HEK293 (cell line): Measurements from ENCODE around the gene COBL.

Experiments used
- CTCF ChIA-PET: fragments of 350-600 bp; formaldehyde crosslinking; extraction: SDS; loops from one replicate; lab custom pipeline; 2021; ENCODE audit warnings: antibody characterized with exemption; lab: Yijun Ruan, JAX
- POLR2A ChIA-PET: fragments of 300-600 bp; formaldehyde crosslinking; extraction: SDS; loops from one replicate; lab custom pipeline; 2020; ENCODE audit warnings: antibody characterized with exemption, inconsistent platforms; lab: Yijun Ruan, JAX
- H3K27ac ChIP-seq: fragments of 200-500 bp; sonication (Bioruptor generic); 2 replicates; pipeline ENCODE4 v1.5.1; 2014; ENCODE audit warnings: low read depth, low read length, control low read depth, inconsistent platforms; ENCODE audit errors: extremely low read depth
- H3K36me3 ChIP-seq, 2 experiments: fragments of 200-500 bp in 1 of 2; sonication (Bioruptor generic) in 1 of 2; 1 replicate in 1 of 2; 2 replicates in 1 of 2; pipeline ENCODE4 v1.5.1; 2014 to 2017; ENCODE audit warnings: inconsistent platforms in 2 of 2, low read length in 2 of 2; ENCODE audit not compliant: control insufficient read depth in 2 of 2, insufficient read depth in 1 of 2
- H3K4me1 ChIP-seq: fragments of 200-500 bp; sonication (Bioruptor generic); 2 replicates; pipeline ENCODE4 v1.5.1; 2014; ENCODE audit warnings: mild to moderate bottlenecking, low read length, inconsistent platforms; ENCODE audit not compliant: control insufficient read depth, insufficient read depth
- H3K4me3 ChIP-seq: 2 replicates; pipeline ENCODE4 v1.5.1; 2011; ENCODE audit warnings: low read depth, mild to moderate bottlenecking, control low read depth, low read length, moderate library complexity
- H3K9me3 ChIP-seq: fragments of 200-500 bp; sonication (Bioruptor generic); 2 replicates; pipeline ENCODE4 v1.5.1; 2014; ENCODE audit warnings: low read depth, low read length, inconsistent platforms; ENCODE audit not compliant: control insufficient read depth, insufficient read depth
- GLI4 ChIP-seq: fragments of 450-650 bp; formaldehyde crosslinking; IDR thresholded peaks from 2 replicates; pipeline ENCODE4 v1.5.1; 2016; ENCODE audit warnings: missing biosample characterization, missing genetic modification characterization
- GLIS2 ChIP-seq: fragments of 450-650 bp; formaldehyde crosslinking; IDR thresholded peaks from 2 replicates; pipeline ENCODE4 v1.5.1; 2016; ENCODE audit warnings: missing biosample characterization, missing genetic modification characterization
- HOXA7 ChIP-seq: sonication (generic); formaldehyde crosslinking; IDR thresholded peaks from 2 replicates; pipeline ENCODE4 v1.8.1; 2022; ENCODE audit warnings: missing genetic modification reagents, borderline replicate concordance
- IKZF3 ChIP-seq: fragments of 450-650 bp; IDR thresholded peaks from 2 replicates; pipeline ENCODE4 v1.5.0; 2018; ENCODE audit warnings: missing biosample characterization, mild to moderate bottlenecking, missing genetic modification characterization, moderate library complexity
- KLF1 ChIP-seq: fragments of 450-650 bp; formaldehyde crosslinking; IDR thresholded peaks from 2 replicates; pipeline ENCODE4 v1.5.1; 2016; ENCODE audit warnings: missing biosample characterization, missing genetic modification characterization
- KLF7 ChIP-seq: fragments of 450-650 bp; formaldehyde crosslinking; IDR thresholded peaks from 2 replicates; pipeline ENCODE4 v1.5.1; 2016; ENCODE audit warnings: missing biosample characterization, missing genetic modification characterization, borderline replicate concordance
- MYNN ChIP-seq: fragments of 450-650 bp; formaldehyde crosslinking; IDR thresholded peaks from 2 replicates; pipeline ENCODE4 v1.5.1; 2016; ENCODE audit warnings: missing biosample characterization, missing genetic modification characterization, borderline replicate concordance
- WT1 ChIP-seq: fragments of 450-650 bp; formaldehyde crosslinking; IDR thresholded peaks from 2 replicates; pipeline ENCODE4 v1.5.1; 2016; ENCODE audit warnings: missing biosample characterization, missing genetic modification characterization
- ZBTB17 ChIP-seq: fragments of 450-650 bp; formaldehyde crosslinking; IDR thresholded peaks from 2 replicates; pipeline ENCODE4 v1.5.1; 2016; ENCODE audit warnings: missing biosample characterization, missing genetic modification characterization
- ZBTB7A ChIP-seq: fragments of 450-650 bp; formaldehyde crosslinking; IDR thresholded peaks from 2 replicates; pipeline ENCODE4 v1.5.1; 2016; ENCODE audit warnings: low read depth, missing biosample characterization, missing genetic modification characterization
- ZFHX2 ChIP-seq: fragments of 450-650 bp; formaldehyde crosslinking; conservative IDR thresholded peaks from 2 replicates; pipeline ENCODE4 v1.5.1; 2016; ENCODE audit warnings: missing biosample characterization, missing genetic modification characterization
- ZNF112 ChIP-seq: fragments of 450-650 bp; formaldehyde crosslinking; IDR thresholded peaks from 2 replicates; pipeline ENCODE4 v1.5.0; 2017; ENCODE audit warnings: missing biosample characterization, missing genetic modification characterization
- ZNF132 ChIP-seq: fragments of 450-650 bp; formaldehyde crosslinking; IDR thresholded peaks from 2 replicates; pipeline ENCODE4 v1.5.1; 2017; ENCODE audit warnings: missing biosample characterization, missing genetic modification characterization, borderline replicate concordance
- ZNF302 ChIP-seq: fragments of 450-650 bp; formaldehyde crosslinking; IDR thresholded peaks from 2 replicates; pipeline ENCODE4 v1.5.1; 2016; ENCODE audit warnings: missing biosample characterization, missing genetic modification characterization, low read depth
- ZNF311 ChIP-seq: fragments of 450-650 bp; formaldehyde crosslinking; IDR thresholded peaks from 2 replicates; pipeline ENCODE4 v1.5.1; 2017; ENCODE audit warnings: missing biosample characterization, missing genetic modification characterization, borderline replicate concordance
- ZNF423 ChIP-seq: fragments of 450-650 bp; formaldehyde crosslinking; IDR thresholded peaks from 2 replicates; pipeline ENCODE4 v1.5.1; 2016; ENCODE audit warnings: missing biosample characterization, missing genetic modification characterization
- ZNF549 ChIP-seq: fragments of 450-650 bp; IDR thresholded peaks from 2 replicates; pipeline ENCODE4 v1.5.1; 2018; ENCODE audit warnings: missing biosample characterization, missing genetic modification characterization, mild to moderate bottlenecking, inconsistent platforms, moderate library complexity
- ZNF626 ChIP-seq: fragments of 450-650 bp; sonication (Bioruptor Pico); formaldehyde crosslinking; IDR thresholded peaks from 2 replicates; pipeline ENCODE4 v1.5.1; 2018; ENCODE audit warnings: missing biosample characterization, missing genetic modification characterization, inconsistent platforms
- ZSCAN23 ChIP-seq: fragments of 450-650 bp; formaldehyde crosslinking; IDR thresholded peaks from 2 replicates; pipeline ENCODE4 v1.5.1; 2016; ENCODE audit warnings: missing biosample characterization, missing genetic modification characterization
- ZSCAN30 ChIP-seq: fragments of 450-650 bp; IDR thresholded peaks from 2 replicates; pipeline ENCODE4 v1.5.1; 2018; ENCODE audit warnings: missing biosample characterization, mild to moderate bottlenecking, missing genetic modification characterization, moderate library complexity
- ZXDB ChIP-seq: fragments of 450-650 bp; formaldehyde crosslinking; IDR thresholded peaks from 2 replicates; pipeline ENCODE4 v1.5.1; 2016; ENCODE audit warnings: missing biosample characterization, missing genetic modification characterization
- TF ChIP-seq, protein P1 (sequence below): fragments of 450-650 bp; formaldehyde crosslinking; IDR thresholded peaks from 2 replicates; pipeline ENCODE4 v1.5.1; 2017; ENCODE audit warnings: missing biosample characterization, missing genetic modification characterization
- TF ChIP-seq, protein P2 (sequence below): fragments of 450-650 bp; formaldehyde crosslinking; IDR thresholded peaks from 2 replicates; pipeline ENCODE4 v1.5.1; 2016; ENCODE audit warnings: missing biosample characterization, missing genetic modification characterization

COBL gene

DNA sequence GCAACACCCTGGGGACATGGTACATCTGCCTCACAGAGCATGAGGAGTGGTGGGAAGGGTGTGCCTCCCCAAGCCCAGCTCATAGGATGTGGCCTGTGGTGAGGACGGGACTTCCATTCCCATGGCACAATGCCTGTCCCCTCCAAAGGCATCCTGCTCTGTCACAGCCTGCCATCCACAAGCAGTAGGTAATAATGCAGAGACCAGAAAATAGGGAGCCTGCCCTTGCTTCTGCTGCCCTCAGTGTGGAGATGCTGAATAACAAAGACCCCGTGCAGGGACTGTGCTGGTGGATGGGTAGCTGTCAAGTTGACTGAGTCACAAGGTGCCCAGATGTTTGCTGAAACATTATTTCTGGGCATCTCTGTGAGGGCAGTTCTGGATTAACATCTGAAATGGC lies 334.0 kb downstream of the COBL start (continued):
- TF ChIP-seq ZNF311 (tag by site-specific recombination) (no peak), ZNF626 (tag by site-specific recombination) (no peak), ZSCAN30 (tag by site-specific recombination) (no peak), ZXDB (tag by site-specific recombination) (no peak), KLF7 (tag by site-specific recombination) (no peak)
- TF ChIP-seq, protein P1, sequence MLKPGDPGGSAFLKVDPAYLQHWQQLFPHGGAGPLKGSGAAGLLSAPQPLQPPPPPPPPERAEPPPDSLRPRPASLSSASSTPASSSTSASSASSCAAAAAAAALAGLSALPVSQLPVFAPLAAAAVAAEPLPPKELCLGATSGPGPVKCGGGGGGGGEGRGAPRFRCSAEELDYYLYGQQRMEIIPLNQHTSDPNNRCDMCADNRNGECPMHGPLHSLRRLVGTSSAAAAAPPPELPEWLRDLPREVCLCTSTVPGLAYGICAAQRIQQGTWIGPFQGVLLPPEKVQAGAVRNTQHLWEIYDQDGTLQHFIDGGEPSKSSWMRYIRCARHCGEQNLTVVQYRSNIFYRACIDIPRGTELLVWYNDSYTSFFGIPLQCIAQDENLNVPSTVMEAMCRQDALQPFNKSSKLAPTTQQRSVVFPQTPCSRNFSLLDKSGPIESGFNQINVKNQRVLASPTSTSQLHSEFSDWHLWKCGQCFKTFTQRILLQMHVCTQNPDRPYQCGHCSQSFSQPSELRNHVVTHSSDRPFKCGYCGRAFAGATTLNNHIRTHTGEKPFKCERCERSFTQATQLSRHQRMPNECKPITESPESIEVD (tag by site-specific recombination), result no peak

DNA sequence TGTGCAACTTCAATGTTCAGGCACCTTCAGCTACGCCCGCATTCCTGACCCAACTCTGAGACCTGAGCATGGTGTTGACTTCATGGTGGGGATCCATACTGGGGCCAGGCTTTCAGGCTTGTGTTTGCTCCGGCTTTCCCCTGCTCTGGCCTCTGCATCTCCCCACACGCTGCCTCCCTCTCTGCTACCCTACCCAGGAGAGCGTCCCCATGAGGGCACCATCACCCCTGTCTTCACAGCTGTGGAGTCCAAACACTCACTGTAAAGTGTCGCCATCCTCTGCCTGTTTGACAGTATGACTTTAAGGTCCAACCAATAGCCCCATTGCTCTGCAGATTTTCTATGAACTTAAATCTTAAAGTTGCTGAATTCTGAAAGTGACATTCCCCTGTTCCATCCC lies 334.9 kb downstream of the COBL start:
- CTCF ChIA-PET, result interaction anchor here (0.7 to 1.1 kb wide), 2 partner anchors 11 to 475 kb away, joined by 3 to 4 read pairs; no protein-coding TSS in a partner anchor

GRCh38 chr7:50980411-50980810 lies 336.2 kb downstream of the COBL start:
- TF ChIP-seq KLF1 (tag by site-specific recombination) (no peak), ZNF132 (no peak), ZBTB17 (tag by site-specific recombination) (no peak), HOXA7 (CRISPR knock-in tag) (no peak), ZBTB7A (tag by site-specific recombination) (no peak), GLIS2 (tag by site-specific recombination) (no peak), ZNF112 (tag by site-specific recombination) (no peak), ZNF549 (tag by site-specific recombination) (no peak), IKZF3 (tag by site-specific recombination) (no peak), MYNN (tag by site-specific recombination) (no peak), WT1 (tag by site-specific recombination) (no peak), ZNF302 (no peak), ZSCAN23 (tag by site-specific recombination) (no peak)
- TF ChIP-seq, protein P2, sequence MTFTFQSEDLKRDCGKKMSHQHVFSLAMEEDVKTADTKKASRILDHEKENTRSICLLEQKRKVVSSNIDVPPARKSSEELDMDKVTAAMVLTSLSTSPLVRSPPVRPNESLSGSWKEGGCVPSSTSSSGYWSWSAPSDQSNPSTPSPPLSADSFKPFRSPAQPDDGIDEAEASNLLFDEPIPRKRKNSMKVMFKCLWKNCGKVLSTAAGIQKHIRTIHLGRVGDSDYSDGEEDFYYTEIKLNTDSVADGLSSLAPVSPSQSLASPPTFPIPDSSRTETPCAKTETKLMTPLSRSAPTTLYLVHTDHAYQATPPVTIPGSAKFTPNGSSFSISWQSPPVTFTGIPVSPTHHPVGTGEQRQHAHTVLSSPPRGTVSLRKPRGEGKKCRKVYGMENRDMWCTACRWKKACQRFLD (tag by site-specific recombination), result no peak
- TF ChIP-seq, all 188 proteins: peak for 0
- Histone ChIP-seq H3K4me3 (no peak overlapping the region), H3K27ac (no peak overlapping the region), H3K36me3 (no peaks in the 10 kb centered on the region), H3K9me3 (no peaks in the 10 kb centered on the region), H3K4me1 (no peaks in the 10 kb centered on the region)
- ChIA-PET POLR2A (no interaction called here), CTCF (interaction anchor here (1.1 kb wide), 1 partner anchor 9 kb away, joined by 4 read pairs; no protein-coding TSS in a partner anchor)

More for the DNA sequence above, 334.9 kb downstream of the COBL start:
- Histone ChIP-seq H3K36me3 (no peaks in the 10 kb centered on the region), H3K4me3 (no peak overlapping the region), H3K4me1 (no peaks in the 10 kb centered on the region), H3K27ac (no peak overlapping the region), H3K9me3 (no peaks in the 10 kb centered on the region)
- POLR2A ChIA-PET, result no interaction called here
- TF ChIP-seq ZNF423 (tag by site-specific recombination) (no peak), ZFHX2 (tag by site-specific recombination) (no peak), GLI4 (tag by site-specific recombination) (no peak)
